ENCODE results near the gene FAM111B.
A peak's percentile ranks its signal among the peaks of the same experiment; 100 is the strongest.

Gene FAM111B

GRCh38 chr11:59158206-59159068, 51.4 kb downstream of the FAM111B start:
- no peak; the same call in 1 of the 2 replicates for TF ChIP-seq MYC (IDR thresholded peaks at IDR 0.05; ENCODE audit: low read depth, low read length)
- TF ChIP-seq CTCF (IDR thresholded peaks at IDR 0.05; ENCODE audit: low read depth, low read length), result peak; percentile 78
- peak; percentile 83 for DNase-seq (ENCODE audit: low read depth)
- H3K4me3 ChIP-seq (ENCODE audit: low read depth, low read length), result no peak overlapping the region

DNA sequence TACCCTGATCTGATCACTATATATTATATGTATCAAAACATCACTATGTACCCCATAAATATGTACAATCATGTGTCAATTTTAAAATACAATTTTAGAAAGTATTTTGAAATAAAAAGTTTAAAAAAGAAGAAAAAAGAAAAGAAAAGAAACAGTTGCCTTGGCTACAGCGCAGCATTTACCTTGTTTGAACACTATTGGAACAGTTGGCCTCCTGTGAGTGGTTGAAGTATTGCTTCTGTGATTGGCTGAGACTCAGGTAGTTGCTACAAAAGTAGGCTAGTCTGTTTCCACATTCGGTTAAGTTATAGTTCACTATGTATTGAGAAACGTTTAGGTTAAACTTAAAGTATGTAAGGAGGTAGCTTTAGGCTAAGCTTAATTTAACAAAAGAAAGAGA, 57.0 kb downstream of the FAM111B start:
- DNase-seq (ENCODE audit: low read depth), result no peak
- TF ChIP-seq CTCF (IDR thresholded peaks at IDR 0.05; ENCODE audit: low read depth, low read length) (no peak), POLR2A (IDR thresholded peaks at IDR 0.05; ENCODE audit: extremely low read depth, insufficient read length) (no peak), MYC (IDR thresholded peaks at IDR 0.05; ENCODE audit: low read depth, low read length) (no peak), MAX (IDR thresholded peaks at IDR 0.05; ENCODE audit: low read depth, low read length) (no peak)
- no peak overlapping the region for H3K4me3 ChIP-seq (ENCODE audit: low read depth, low read length)

- peak; percentile 90 for DNase-seq (ENCODE audit: low read depth)
- TF ChIP-seq CTCF (IDR thresholded peaks at IDR 0.05; ENCODE audit: low read depth, low read length) (peak; percentile 76), POLR2A (IDR thresholded peaks at IDR 0.05; ENCODE audit: extremely low read depth, insufficient read length) (no peak), MAX (IDR thresholded peaks at IDR 0.05; ENCODE audit: low read depth, low read length) (0 out of 2 replicates have a peak, but pooled peaks have one; percentile 13)
- no peak within 1 kb of the TSS for H3K4me3 ChIP-seq (ENCODE audit: low read depth, low read length)
Observed at GRCh38 chr11:59171508-59172322, 64.7 kb downstream of the FAM111B start, which contains the start of gene DTX4. Gene DTX4, plus strand, starts transcription at chr11:59172132. Its CDS starts 464 bp downstream, at chr11:59172596.

DNA sequence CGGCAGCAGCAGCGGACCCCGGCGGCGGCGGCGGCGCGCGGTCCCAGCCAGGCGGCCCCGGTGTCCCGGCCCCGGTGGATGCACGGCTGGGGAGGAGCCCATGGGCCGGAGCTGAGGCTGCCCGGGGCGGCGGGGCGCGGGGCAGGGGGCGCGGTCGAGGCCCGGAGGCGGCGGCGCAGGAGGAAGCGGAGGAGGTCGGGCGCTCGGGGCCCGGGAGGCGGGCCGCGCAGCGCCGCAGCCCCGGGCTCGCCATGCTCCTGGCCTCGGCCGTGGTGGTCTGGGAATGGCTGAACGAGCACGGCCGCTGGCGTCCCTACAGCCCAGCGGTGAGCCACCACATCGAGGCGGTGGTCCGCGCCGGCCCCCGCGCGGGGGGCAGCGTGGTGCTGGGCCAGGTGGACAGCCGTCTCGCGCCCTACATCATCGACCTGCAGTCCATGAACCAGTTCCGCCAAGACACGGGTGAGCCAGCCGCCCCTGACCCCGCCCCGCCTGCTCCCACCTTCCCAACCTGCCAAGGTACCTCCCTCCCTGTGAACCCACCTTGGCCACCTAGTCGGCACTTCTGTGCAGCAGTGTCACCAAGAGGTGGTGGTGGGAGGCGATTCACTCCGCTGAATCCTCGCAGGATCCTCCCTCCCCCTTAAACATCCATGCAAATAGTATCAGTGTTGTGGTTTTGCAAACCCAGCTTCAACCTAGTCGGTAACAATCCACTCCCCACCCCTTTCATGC, 65.5 kb downstream of the FAM111B start:
- TF ChIP-seq CTCF (IDR thresholded peaks at IDR 0.05; ENCODE audit: low read depth, low read length) (no peak), MAX (IDR thresholded peaks at IDR 0.05; ENCODE audit: low read depth, low read length) (no peak), MYC (IDR thresholded peaks at IDR 0.05; ENCODE audit: low read depth, low read length) (no peak), POLR2A (IDR thresholded peaks at IDR 0.05; ENCODE audit: extremely low read depth, insufficient read length) (no peak)
- DNase-seq (ENCODE audit: low read depth), result peak; percentile 14
- H3K4me3 ChIP-seq (ENCODE audit: low read depth, low read length), result no peak overlapping the region

DNA sequence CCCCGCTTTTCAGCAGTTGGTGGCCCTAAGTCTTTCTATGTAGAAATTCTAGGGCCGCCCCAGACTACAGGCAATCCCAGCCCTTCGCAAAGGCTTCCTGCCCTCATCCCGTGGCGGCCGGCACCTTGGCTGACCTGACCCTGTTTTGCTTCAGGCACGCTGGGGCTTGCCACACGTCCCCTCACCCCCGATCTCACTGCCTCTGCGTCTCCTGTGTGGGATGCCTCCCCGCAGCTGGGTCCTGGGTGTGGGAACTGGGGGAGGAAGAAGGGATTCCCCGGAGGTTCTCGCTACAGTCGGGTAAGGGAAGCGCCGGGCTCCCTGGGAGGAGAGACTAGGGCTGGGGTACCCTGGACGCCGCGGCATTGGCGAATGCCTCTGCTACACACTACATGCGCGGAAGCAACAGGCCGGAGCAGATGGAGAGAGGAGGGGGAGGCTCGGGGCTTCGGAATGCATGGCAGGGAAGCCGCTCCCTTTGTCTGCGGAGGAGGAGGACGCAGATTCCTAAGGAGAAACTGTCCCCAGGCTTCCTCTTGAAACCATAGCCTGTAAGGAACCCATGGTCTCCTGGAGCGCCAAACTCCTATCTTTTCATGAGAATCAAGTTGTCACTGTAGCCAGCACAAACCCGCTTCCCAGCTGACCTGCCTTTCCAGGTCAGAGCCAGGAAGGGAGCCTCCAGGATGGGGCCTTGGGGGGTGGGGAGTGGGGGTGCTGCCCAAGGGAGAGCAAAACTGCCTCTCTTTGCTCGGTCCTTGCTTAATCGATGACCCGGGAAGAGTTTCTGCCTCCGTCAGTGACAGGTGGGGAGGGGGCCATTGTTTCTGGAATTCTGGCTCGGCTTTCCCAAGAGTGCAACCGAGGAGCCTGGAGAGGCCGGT, 66.3 kb downstream of the FAM111B start:
- peak; percentile 20 for DNase-seq (ENCODE audit: low read depth)
- TF ChIP-seq POLR2A (IDR thresholded peaks at IDR 0.05; ENCODE audit: extremely low read depth, insufficient read length) (no peak), MYC (IDR thresholded peaks at IDR 0.05; ENCODE audit: low read depth, low read length) (no peak), MAX (IDR thresholded peaks at IDR 0.05; ENCODE audit: low read depth, low read length) (no peak), CTCF (IDR thresholded peaks at IDR 0.05; ENCODE audit: low read depth, low read length) (no peak)
- no peak overlapping the region for H3K4me3 ChIP-seq (ENCODE audit: low read depth, low read length)

Data from NB4 (cell line).